PC-3 (cell line): ENCODE measurements around the gene POLR3G. TPM values are rescaled to one million over a fixed set of nuclear protein-coding genes. Genes with fewer than 3 reads are reported as not detected.

Experiments used
- ATAC-seq: fragments of 200-7000 bp; cut with Tn5 transposase; 2 replicates; pipeline ENCODE4 v1.9.1; 2020; ENCODE audit warnings: mild to moderate bottlenecking, moderate library complexity
- BruUV-seq: library from RNA; stranded (reverse); fragments of 400-500 nt; replicated peaks from 2 replicates; lab custom pipeline; 2021; lab: Mats Ljungman, UMichigan
- CTCF ChIA-PET: fragments of 300-600 bp; sonication (Branson Sonifier 250); formaldehyde crosslinking; loops from one replicate; lab custom pipeline; 2022; ENCODE audit warnings: antibody characterized with exemption; lab: Charles Lee
- POLR2A ChIA-PET: fragments of 300-600 bp; sonication (Branson Sonifier 250); formaldehyde crosslinking; loops from one replicate; lab custom pipeline; 2022; ENCODE audit warnings: antibody characterized with exemption; ENCODE audit not compliant: unreplicated experiment; lab: Charles Lee
- DNase-seq: peaks from one replicate; pipeline ENCODE4 v3.0.0-alpha.2; 2015
- H2AFZ ChIP-seq: fragments of 300-600 bp; sonication (generic); 2 replicates; pipeline ENCODE4 v1.6.0; 2016; ENCODE audit warnings: antibody characterized with exemption, low read length
- H3F3A ChIP-seq: fragments of 300-600 bp; sonication (generic); one replicate; pipeline ENCODE4 v1.6.0; 2017; ENCODE audit warnings: antibody characterized with exemption, low read length, control low read depth, mild to moderate bottlenecking; ENCODE audit not compliant: unreplicated experiment
- H3K27ac ChIP-seq: fragments of 300-600 bp; sonication (generic); 2 replicates; pipeline ENCODE4 v1.5.1; 2016; ENCODE audit warnings: mild to moderate bottlenecking, low read length
- H3K27me3 ChIP-seq: fragments of 300-600 bp; sonication (generic); 2 replicates; pipeline ENCODE4 v1.6.1; 2016; ENCODE audit warnings: low read length, mixed read lengths
- H3K36me3 ChIP-seq: fragments of 300-600 bp; sonication (generic); 2 replicates; pipeline ENCODE4 v1.6.1; 2016; ENCODE audit warnings: low read depth, mixed run types, low read length, mixed read lengths
- H3K4me1 ChIP-seq: fragments of 300-600 bp; sonication (generic); 2 replicates; pipeline ENCODE4 v1.5.1; 2016; ENCODE audit warnings: low read length; ENCODE audit not compliant: insufficient read depth
- H3K4me2 ChIP-seq: fragments of 300-600 bp; sonication (generic); 2 replicates; pipeline ENCODE4 v1.6.0; 2016; ENCODE audit warnings: low read length
- H3K4me3 ChIP-seq: fragments of 300-600 bp; sonication (generic); 2 replicates; pipeline ENCODE4 v1.5.1; 2016; ENCODE audit warnings: mild to moderate bottlenecking, low read length, mixed read lengths
- H3K79me2 ChIP-seq: fragments of 300-600 bp; sonication (generic); 2 replicates; pipeline ENCODE4 v1.6.1; 2017; ENCODE audit warnings: low read length, mixed read lengths
- H3K9ac ChIP-seq: fragments of 300-600 bp; sonication (generic); 2 replicates; pipeline ENCODE4 v1.6.0; 2016; ENCODE audit warnings: mild to moderate bottlenecking, low read length
- H3K9me2 ChIP-seq: fragments of 300-600 bp; sonication (generic); replicated peaks from 2 replicates; pipeline ENCODE4 v1.6.1; 2016; ENCODE audit warnings: mixed run types, low read length, mixed read lengths
- H3K9me3 ChIP-seq: fragments of 300-600 bp; sonication (generic); 2 replicates; pipeline ENCODE4 v1.6.1; 2016; ENCODE audit warnings: low read length, mixed read lengths
- H4K20me1 ChIP-seq: fragments of 300-600 bp; sonication (generic); 2 replicates; pipeline ENCODE4 v1.6.1; 2016; ENCODE audit warnings: low read length, mixed read lengths
- EZH2 ChIP-seq: fragments of 300-600 bp; sonication (generic); IDR thresholded peaks from one replicate; pipeline ENCODE4 v1.6.1; 2017; ENCODE audit warnings: antibody characterized with exemption, mild to moderate bottlenecking, low read length; ENCODE audit not compliant: unreplicated experiment
- EZH2phosphoT487 ChIP-seq: fragments of 300-600 bp; sonication (generic); IDR thresholded peaks from 2 replicates; pipeline ENCODE4 v1.6.1; 2018; ENCODE audit warnings: mild to moderate bottlenecking, antibody characterized with exemption, low read length, borderline replicate concordance
- intact Hi-C: fragments of 100-400 bp; cut with micrococcal nuclease; formaldehyde crosslinking; loops from 2 replicates; pipeline ENCODE4 v1.9.0; 2023
- total RNA-seq: library from RNA; depleted of rRNA; stranded (reverse); fragments of >200 nt; gene quantifications from 2 replicates; pipeline ENCODE4 v1.2.3, GENCODE V29; 2014
- TF ChIP-seq, protein P1 (sequence below): fragments of 300-600 bp; sonication (generic); conservative IDR thresholded peaks from 2 replicates; pipeline ENCODE4 v1.5.1; 2017; ENCODE audit warnings: antibody characterized with exemption, low read depth, mild to moderate bottlenecking, low read length

The POLR3G gene
- total RNA-seq, 1 experiment from 2014 or later, result 42.2 TPM

DNA sequence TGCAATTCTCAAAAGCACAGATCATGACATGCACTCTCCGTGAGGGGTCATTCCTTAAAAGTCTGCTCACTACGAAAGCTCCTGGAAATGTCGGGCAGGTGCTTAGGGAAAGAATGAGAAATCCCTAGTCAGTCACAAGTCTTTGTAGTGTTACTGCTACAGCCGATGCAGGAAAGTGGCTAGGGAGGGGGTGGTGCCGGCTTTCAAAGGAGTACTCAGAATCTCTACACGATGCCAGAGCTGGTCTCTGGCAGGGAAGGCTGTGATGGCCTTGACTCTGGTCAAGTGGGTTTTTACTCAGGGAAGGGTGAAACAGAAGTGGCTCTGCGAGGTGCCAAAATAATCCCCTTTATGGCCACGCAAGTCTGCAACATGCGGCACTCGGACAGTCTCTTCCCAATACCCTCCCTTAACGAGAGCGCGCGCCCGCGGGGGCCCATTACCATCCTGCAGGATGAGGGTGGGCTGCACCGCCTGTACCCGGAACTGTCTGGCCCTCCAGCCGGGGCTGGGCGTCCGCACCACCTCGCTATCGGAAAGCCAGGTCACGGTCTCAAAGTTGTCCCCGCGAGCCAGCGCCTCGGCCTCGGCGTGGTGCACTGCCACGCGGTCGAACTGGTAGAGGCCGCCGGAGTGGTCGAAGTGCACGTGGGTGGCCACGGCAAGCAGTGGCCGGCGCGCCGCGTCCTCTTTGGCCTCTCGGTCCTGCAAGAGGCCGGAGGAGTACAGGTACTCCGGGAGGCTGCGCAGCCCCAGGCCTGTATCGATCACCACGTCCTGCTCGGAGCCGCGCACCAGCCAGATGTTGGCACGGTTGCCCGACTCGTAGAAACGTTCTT lies 1.0 kb upstream of the POLR3G start:
- Histone ChIP-seq H3K4me1 (peaks cover 25% of the 10 kb centered on the region), H3K9me3 (no peaks in the 10 kb centered on the region), H3F3A (no peaks in the 10 kb centered on the region), H3K4me2 (peak overlapping the region; percentile 90), H3K27me3 (no peaks in the 10 kb centered on the region), H3K4me3 (peak overlapping the region; percentile 94), H3K9ac (peak overlapping the region; percentile 85), H3K36me3 (no peaks in the 10 kb centered on the region), H3K79me2 (peaks cover 85% of the 10 kb centered on the region), H3K9me2 (no peaks in the 10 kb centered on the region), H3K27ac (peak overlapping the region; percentile 68), H2AFZ (peak overlapping the region; percentile 89), H4K20me1 (no peaks in the 10 kb centered on the region)
- intact Hi-C loops, result loop anchor here (1.0 to 2.0 kb wide), 6 partner anchors 35 to 310 kb away; partner anchors contain the start of genes ADGRV1 and LYSMD3
- POLR2A ChIA-PET, result interaction anchor here (0.6 to 2.1 kb wide), 4 partner anchors 45 to 421 kb away, joined by 3 to 5 read pairs (median 4); partner anchors contain the start of gene LYSMD3
- BruUV-seq, result TSS peak; percentile 29
- TF ChIP-seq EZH2phosphoT487 (no peak), EZH2 (no peak)
- TF ChIP-seq, protein P1, sequence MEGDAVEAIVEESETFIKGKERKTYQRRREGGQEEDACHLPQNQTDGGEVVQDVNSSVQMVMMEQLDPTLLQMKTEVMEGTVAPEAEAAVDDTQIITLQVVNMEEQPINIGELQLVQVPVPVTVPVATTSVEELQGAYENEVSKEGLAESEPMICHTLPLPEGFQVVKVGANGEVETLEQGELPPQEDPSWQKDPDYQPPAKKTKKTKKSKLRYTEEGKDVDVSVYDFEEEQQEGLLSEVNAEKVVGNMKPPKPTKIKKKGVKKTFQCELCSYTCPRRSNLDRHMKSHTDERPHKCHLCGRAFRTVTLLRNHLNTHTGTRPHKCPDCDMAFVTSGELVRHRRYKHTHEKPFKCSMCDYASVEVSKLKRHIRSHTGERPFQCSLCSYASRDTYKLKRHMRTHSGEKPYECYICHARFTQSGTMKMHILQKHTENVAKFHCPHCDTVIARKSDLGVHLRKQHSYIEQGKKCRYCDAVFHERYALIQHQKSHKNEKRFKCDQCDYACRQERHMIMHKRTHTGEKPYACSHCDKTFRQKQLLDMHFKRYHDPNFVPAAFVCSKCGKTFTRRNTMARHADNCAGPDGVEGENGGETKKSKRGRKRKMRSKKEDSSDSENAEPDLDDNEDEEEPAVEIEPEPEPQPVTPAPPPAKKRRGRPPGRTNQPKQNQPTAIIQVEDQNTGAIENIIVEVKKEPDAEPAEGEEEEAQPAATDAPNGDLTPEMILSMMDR, result no peak
- CTCF ChIA-PET, result interaction anchor here (0.6 to 1.6 kb wide), 2 partner anchors 56 to 57 kb away, joined by 3 to 7 read pairs; partner anchors contain the start of gene LYSMD3
- DNase-seq (peak; percentile 47), ATAC-seq (peak; percentile 26)

DNA sequence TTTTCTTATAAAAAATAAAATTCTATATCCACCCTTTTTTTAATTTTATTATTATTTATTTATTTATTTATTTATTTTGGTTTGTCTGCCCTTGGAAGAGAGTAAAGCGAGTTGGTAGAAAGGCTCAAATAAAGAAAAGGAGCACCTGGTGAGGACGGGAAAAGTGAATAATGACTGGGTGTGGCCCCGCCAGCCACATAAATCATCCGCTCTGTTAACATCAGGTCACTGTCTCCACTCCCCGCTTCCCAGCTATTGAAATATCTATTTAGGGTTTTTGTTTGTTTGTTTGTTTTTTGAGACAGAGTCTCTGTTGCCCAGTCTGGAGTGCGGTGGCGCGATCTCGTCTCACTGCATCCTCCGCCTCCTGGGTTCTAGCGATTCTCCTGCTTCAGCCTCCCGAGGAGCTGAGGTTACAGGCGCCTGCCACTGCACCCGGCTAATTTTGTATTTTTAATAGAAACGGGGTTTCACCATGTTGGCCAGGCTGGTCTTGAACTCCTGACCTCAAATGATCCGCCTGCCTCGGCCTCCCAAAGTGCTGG lies 844 bp downstream of the POLR3G start:
- CTCF ChIA-PET, result interaction anchor here (1.6 kb wide), 1 partner anchor 54 kb away, joined by 7 read pairs; the partner anchor contains the start of gene LYSMD3
- no peak overlapping the region for H2AFZ ChIP-seq
- intact Hi-C loops, result loop anchor here (2.0 kb wide), 2 partner anchors 37 to 43 kb away; no protein-coding TSS in a partner anchor

More for the DNA sequence above, 844 bp downstream of the POLR3G start:
- TSS peak; percentile 30 for BruUV-seq
- peak; percentile 51 for DNase-seq
- Histone ChIP-seq H3K9ac (peak overlapping the region; percentile 85), H3K79me2 (peaks cover 80% of the 10 kb centered on the region), H3K27me3 (no peaks in the 10 kb centered on the region), H3K4me1 (peaks cover 39% of the 10 kb centered on the region), H4K20me1 (no peaks in the 10 kb centered on the region), H3K9me3 (no peaks in the 10 kb centered on the region), H3F3A (no peaks in the 10 kb centered on the region), H3K4me2 (peak overlapping the region; percentile 90), H3K9me2 (no peaks in the 10 kb centered on the region), H3K27ac (no peak overlapping the region), H3K4me3 (peak overlapping the region; percentile 94), H3K36me3 (no peaks in the 10 kb centered on the region)
- TF ChIP-seq, protein P1, result no peak
- TF ChIP-seq EZH2phosphoT487 (no peak), EZH2 (no peak)
- POLR2A ChIA-PET, result interaction anchor here (2.1 kb wide), 1 partner anchor 44 kb away, joined by 5 read pairs; no protein-coding TSS in a partner anchor
- no peak for ATAC-seq
